Cardiac muscle cell (in vitro differentiated cells and primary cell): Measurements from ENCODE around the gene LRRC59. TPM values are rescaled to one million over a fixed set of nuclear protein-coding genes. Genes with fewer than 3 reads are reported as not detected.

ENCODE experiments used
- DNase-seq, 2 donors: peaks; one replicate each; pipeline versions ENCODE4 v3.0.0 to v3.0.0-alpha.2; 2010 to 2017; ENCODE audit warnings: low read depth in 1 of 2, low spot score in 1 of 2
- H3K27ac ChIP-seq: fragments of 200-600 bp; sonication (generic); 2 replicates; pipeline ENCODE4 v1.5.1; 2016
- H3K27me3 ChIP-seq: fragments of 200-600 bp; sonication (generic); 2 replicates; pipeline ENCODE4 v1.6.0; 2016; ENCODE audit warnings: control low read depth
- H3K36me3 ChIP-seq: fragments of 200-600 bp; sonication (generic); 2 replicates; pipeline ENCODE4 v1.5.1; 2016; ENCODE audit warnings: control low read depth
- H3K4me1 ChIP-seq: fragments of 200-600 bp; sonication (generic); 2 replicates; pipeline ENCODE4 v1.8.1; 2017; ENCODE audit warnings: low read depth, mild to moderate bottlenecking, mixed run types
- H3K4me3 ChIP-seq: fragments of 200-600 bp; sonication (generic); 2 replicates; pipeline ENCODE4 v1.5.1; 2016; ENCODE audit warnings: mild to moderate bottlenecking
- H3K9me3 ChIP-seq: fragments of 200-600 bp; sonication (generic); 2 replicates; pipeline ENCODE4 v1.5.1; 2017; ENCODE audit warnings: low read depth, mild to moderate bottlenecking, control low read depth
- CTCF ChIP-seq: IDR thresholded peaks from 2 replicates; pipeline ENCODE4 v1.5.1; 2012; ENCODE audit warnings: low read depth, mild to moderate bottlenecking, low read length
- polyA plus RNA-seq: library from polyadenylated mRNA; unstranded; fragments of >200 nt; fragmentation: Nextera tagmentation; extraction: Ambion mirVana; gene quantifications from 2 replicates; pipeline ENCODE4 v1.2.1, GENCODE V29; 2016
- total RNA-seq: library from RNA; depleted of rRNA; stranded (reverse); fragments of >200 nt; gene quantifications from 2 replicates; pipeline ENCODE4 v1.2.3, GENCODE V29; 2016

Gene LRRC59
- total RNA-seq (60.3 and 66.7 TPM in 2 replicates), polyA plus RNA-seq (47.0 and 58.9 TPM in 2 replicates)

DNA sequence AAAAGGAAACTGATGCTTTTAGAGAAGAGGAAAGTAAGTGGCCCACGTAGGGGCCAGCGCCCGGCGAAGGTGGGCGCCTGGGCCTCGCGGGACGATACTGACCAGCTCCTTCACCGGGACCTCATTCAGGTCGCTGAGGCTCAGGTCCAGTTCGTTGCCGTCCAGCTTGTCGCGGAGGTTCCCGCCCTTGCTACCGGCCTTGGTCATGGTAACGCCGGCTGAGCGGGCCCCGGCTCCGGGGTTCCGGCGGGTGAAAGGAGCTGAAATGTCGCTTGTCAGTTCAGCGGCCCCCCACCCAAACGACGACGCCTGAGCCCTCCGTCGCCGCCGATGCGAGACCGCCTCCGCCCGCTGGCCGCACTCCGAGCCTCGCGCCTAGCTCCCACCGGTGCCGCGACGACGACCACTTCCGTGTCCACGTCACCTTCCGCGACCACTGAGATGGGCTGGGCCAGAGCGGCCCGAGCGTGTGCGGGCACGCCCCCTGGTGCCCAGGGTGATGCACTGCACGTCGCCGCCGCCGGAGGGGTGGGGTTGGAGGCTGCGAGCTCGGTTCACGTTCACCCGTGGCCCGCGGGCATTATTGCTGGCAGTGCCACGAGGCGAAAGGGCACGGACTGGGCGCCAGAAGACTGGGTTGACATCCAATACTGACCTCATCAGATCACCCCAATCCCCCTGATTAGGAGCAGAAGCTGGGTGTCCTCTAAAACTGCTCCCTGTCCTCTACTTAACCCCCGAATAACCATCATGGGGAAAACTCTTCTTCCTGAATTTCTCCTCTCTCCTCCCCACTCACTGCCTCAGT lies at the start of gene LRRC59:
LRRC59 (minus strand) TSS at position 413 of the 808 bp plus-strand sequence; CDS start at position 207, 206 bp downstream.
- Histone ChIP-seq H3K4me1 (peaks cover 10% of the 10 kb centered on the region), H3K4me3 (peak within 1 kb of the TSS; percentile 95), H3K27ac (peak within 1 kb of the TSS; percentile 48), H3K27me3 (no peaks in the 10 kb centered on the region), H3K9me3 (no peaks in the 10 kb centered on the region), H3K36me3 (peaks cover 17% of the 10 kb centered on the region)
- peak; percentile 89 for DNase-seq
- TF ChIP-seq CTCF, result peak; percentile 88

DNA sequence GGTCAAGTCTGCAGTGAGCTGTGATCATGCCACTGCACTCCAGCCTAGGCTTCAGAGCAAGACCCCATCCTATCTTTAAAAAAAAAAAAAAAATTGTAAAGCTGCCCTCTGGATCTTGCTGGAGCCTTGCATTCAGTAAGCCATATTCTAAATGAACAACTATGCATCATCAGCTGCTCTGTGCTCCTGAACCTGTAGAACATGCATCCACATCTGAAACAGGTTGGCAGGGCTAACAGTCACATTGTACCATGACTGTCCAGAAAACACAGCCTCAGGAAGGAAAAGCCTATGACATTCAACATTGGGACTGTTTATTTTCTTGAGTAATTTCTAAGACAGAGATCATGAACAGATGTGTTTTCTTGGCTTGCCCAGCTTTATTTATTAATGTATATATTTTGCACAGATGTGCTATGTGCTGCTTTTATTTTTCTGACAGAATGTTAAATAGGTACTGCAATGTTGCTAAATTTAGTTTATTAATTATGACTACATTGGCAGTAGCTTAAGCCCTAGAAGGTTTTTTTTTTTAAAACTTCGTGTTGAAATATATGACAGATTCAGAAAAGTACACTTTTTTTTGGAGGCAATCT lies 48.5 kb upstream of the LRRC59 start:
- peak overlapping the region; percentile 14 for H3K27ac ChIP-seq
- peaks cover 46% of the 10 kb centered on the region for H3K4me1 ChIP-seq
- no peaks in the 10 kb centered on the region for H3K9me3 ChIP-seq
- TF ChIP-seq CTCF, result no peak
- no peak overlapping the region for H3K4me3 ChIP-seq
- DNase-seq, result no peak
- H3K27me3 ChIP-seq, result no peaks in the 10 kb centered on the region
- H3K36me3 ChIP-seq, result no peaks in the 10 kb centered on the region

GRCh38 chr17:50444841-50445715 lies 47.8 kb upstream of the LRRC59 start:
- peak overlapping the region; percentile 83 for H3K27ac ChIP-seq
- no peak overlapping the region for H3K4me3 ChIP-seq
- DNase-seq, result no peak
- no peaks in the 10 kb centered on the region for H3K27me3 ChIP-seq
- peaks cover 54% of the 10 kb centered on the region for H3K4me1 ChIP-seq
- TF ChIP-seq CTCF, result no peak
- H3K9me3 ChIP-seq, result no peaks in the 10 kb centered on the region
- no peaks in the 10 kb centered on the region for H3K36me3 ChIP-seq

DNA sequence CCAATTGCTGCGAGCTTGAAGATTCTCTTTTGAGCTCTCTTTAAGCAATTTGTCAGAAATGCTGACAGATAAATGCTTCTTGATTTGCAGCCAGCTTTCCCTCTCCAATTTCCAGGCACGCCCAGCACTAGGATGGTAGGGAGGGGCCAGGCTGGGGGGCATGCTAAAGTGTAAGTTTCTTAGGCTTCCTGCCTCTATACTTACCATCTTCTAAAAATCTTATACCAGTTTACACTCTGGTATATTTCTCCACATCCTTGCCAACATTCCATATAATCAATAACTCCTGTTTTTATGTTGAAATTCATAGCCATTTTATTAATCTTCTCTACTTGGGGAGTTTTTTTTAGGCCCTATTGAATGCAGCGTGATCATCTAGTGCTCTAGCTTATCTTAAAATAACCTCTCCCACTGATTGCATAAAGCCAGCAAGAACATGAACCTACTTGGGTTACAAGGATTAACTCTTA lies 46.2 kb upstream of the LRRC59 start:
- no peak for TF ChIP-seq CTCF

More for the DNA sequence above, 46.2 kb upstream of the LRRC59 start:
- Histone ChIP-seq H3K9me3 (no peaks in the 10 kb centered on the region), H3K27ac (peak overlapping the region; percentile 83), H3K4me1 (peaks cover 55% of the 10 kb centered on the region), H3K27me3 (no peaks in the 10 kb centered on the region), H3K4me3 (peak overlapping the region; percentile 25), H3K36me3 (no peaks in the 10 kb centered on the region)
- peak; percentile 40 to 63 for DNase-seq
